Epithelial cell of prostate (primary cell): Measurements from ENCODE around the gene TMEM201.

Source experiments
- DNase-seq: peaks from one replicate; pipeline ENCODE4 v3.0.0-alpha.2; 2011; ENCODE audit warnings: low read depth, low spot score
- H3K27ac ChIP-seq: fragments of 450-650 bp; 2 replicates; pipeline ENCODE4 v1.5.1; 2017; ENCODE audit warnings: mild to moderate bottlenecking

Gene TMEM201

GRCh38 chr1:9648171-9648570 is 59.5 kb downstream of the TMEM201 start:
- no peak for DNase-seq
- no peak overlapping the region for H3K27ac ChIP-seq

GRCh38 chr1:9649769-9650168 is 61.1 kb downstream of the TMEM201 start:
- no peak overlapping the region for H3K27ac ChIP-seq
- no peak for DNase-seq

GRCh38 chr1:9651220-9651564 is 62.5 kb downstream of the TMEM201 start:
- H3K27ac ChIP-seq, result no peak overlapping the region
- DNase-seq, result no peak

- no peak for DNase-seq
Measured at GRCh38 chr1:9651565-9652378, 63.1 kb downstream of the TMEM201 start, which contains the start of gene PIK3CD. PIK3CD (plus strand) TSS chr1:9651731; CDS start chr1:9710456, 58,725 bp downstream.

GRCh38 chr1:9652379-9653209 is 63.9 kb downstream of the TMEM201 start:
- no peak overlapping the region for H3K27ac ChIP-seq
- no peak for DNase-seq

More at GRCh38 chr1:9651565-9652378, 63.1 kb downstream of the TMEM201 start, which contains the start of gene PIK3CD:
- H3K27ac ChIP-seq, result no peak within 1 kb of the TSS

- no peak overlapping the region for H3K27ac ChIP-seq
- DNase-seq, result no peak
Measured at GRCh38 chr1:9653210-9653490, 64.4 kb downstream of the TMEM201 start.

GRCh38 chr1:9653491-9654050 is 64.9 kb downstream of the TMEM201 start:
- DNase-seq, result no peak
- H3K27ac ChIP-seq, result no peak overlapping the region

GRCh38 chr1:9654051-9654833 is 65.5 kb downstream of the TMEM201 start:
- H3K27ac ChIP-seq, result no peak overlapping the region
- no peak for DNase-seq

GRCh38 chr1:9654834-9655723 is 66.4 kb downstream of the TMEM201 start:
- DNase-seq, result no peak

GRCh38 chr1:9655836-9656235 is 67.1 kb downstream of the TMEM201 start:
- no peak overlapping the region for H3K27ac ChIP-seq
- no peak for DNase-seq

More at GRCh38 chr1:9654834-9655723, 66.4 kb downstream of the TMEM201 start:
- no peak overlapping the region for H3K27ac ChIP-seq

GRCh38 chr1:9657521-9658032 is 68.9 kb downstream of the TMEM201 start:
- DNase-seq, result no peak
- H3K27ac ChIP-seq, result no peak overlapping the region

GRCh38 chr1:9658199-9658598 is 69.5 kb downstream of the TMEM201 start:
- no peak overlapping the region for H3K27ac ChIP-seq
- no peak for DNase-seq

- no peak for DNase-seq
- no peak overlapping the region for H3K27ac ChIP-seq
Measured at GRCh38 chr1:9659328-9659727, 70.6 kb downstream of the TMEM201 start.

- no peak for DNase-seq
- H3K27ac ChIP-seq, result no peak overlapping the region
Measured at GRCh38 chr1:9663257-9663656, 74.5 kb downstream of the TMEM201 start.
